ENCODE data around the gene SMIM24. TPM values are rescaled to one million over a fixed set of nuclear protein-coding genes. Genes with fewer than 3 reads are reported as not detected.
"Not testable (repeated sequence)": the region's sequence is repeated elsewhere in the genome, so short reads cannot be mapped to it uniquely, and the experiment has no call there.

Gene SMIM24
- total and polyA plus RNA-seq, 2 donors (not counting 1 experiment from before 2014, with no cell fraction given), result not detected

GRCh38 chr19:3450796-3451411, 29.4 kb downstream of the SMIM24 start:
- POLR2A ChIA-PET, result no interaction called here
- H3K9me3 ChIP-seq (ENCODE audit: control extremely low read depth in 1 of 3, control insufficient read depth in 2 of 3, insufficient read depth in 1 of 3, low read length in 2 of 3), result no peaks in the 10 kb centered on the region
- CTCF ChIA-PET, result no interaction called here
- H3K27ac Mint-ChIP-seq, result no peak overlapping the region
- intact Hi-C loops (cut with micrococcal nuclease), result no loop called here
- no peak overlapping the region for H3K4me2 ChIP-seq (replicated peaks; ENCODE audit: low read depth, low read length, poor library complexity, severe bottlenecking)
- H3K4me3 Mint-ChIP-seq, result no peak overlapping the region
- no peak for ATAC-seq (ENCODE audit: low read depth)
- no peaks in the 10 kb centered on the region for H3K27me3 ChIP-seq (replicated peaks in 1 of 4; ENCODE audit: control extremely low read depth in 1 of 4, control insufficient read depth in 3 of 4, insufficient read depth in 4 of 4, low read length in 3 of 4)
- H3K9me3 Mint-ChIP-seq (ENCODE audit: insufficient read depth), result no peaks in the 10 kb centered on the region
- H3K27me3 Mint-ChIP-seq, result no peaks in the 10 kb centered on the region
- H3K9ac ChIP-seq (ENCODE audit: low read length), result no peak overlapping the region
- WGBS (ENCODE audit: insufficient coverage), result 85% methylated on average over 11 of the region's 12 CpGs
- H3K4me1 ChIP-seq (ENCODE audit: control insufficient read depth in 2 of 2, insufficient read depth in 2 of 2, low read length in 2 of 2), result no peaks in the 10 kb centered on the region
- no peaks in the 10 kb centered on the region for H3K79me2 ChIP-seq (ENCODE audit: control insufficient read depth, insufficient read depth, low read length)
- H3K27ac ChIP-seq (ENCODE audit: low read length in 2 of 2), result no peak overlapping the region
- H2AFZ ChIP-seq (ENCODE audit: insufficient read depth, low read depth, low read length, poor library complexity, severe bottlenecking), result no peak overlapping the region
- H3K4me1 Mint-ChIP-seq, result no peaks in the 10 kb centered on the region
- peaks cover under 1% of the 10 kb centered on the region for H4K20me1 ChIP-seq (ENCODE audit: control insufficient read depth, insufficient read depth, low read length, poor library complexity, severe bottlenecking)
- peaks cover 0 to 25% of the 10 kb centered on the region in 2 experiments for H3K36me3 ChIP-seq (replicated peaks in 1 of 2; ENCODE audit: control extremely low read depth in 1 of 2, control insufficient read depth in 1 of 2, extremely low read depth in 1 of 2, insufficient read depth in 2 of 2, low read length in 1 of 2)
- TF ChIP-seq EZH2 (IDR thresholded peaks at IDR 0.05; ENCODE audit: borderline replicate concordance, insufficient read depth, low read depth, low read length, poor library complexity, severe bottlenecking), result no peak
- no peak overlapping the region for H3K4me3 ChIP-seq (ENCODE audit: control extremely low read depth in 1 of 5, extremely low read depth in 1 of 5, insufficient read depth in 1 of 5, low read depth in 2 of 5, low read length in 4 of 5)
- no peak for DNase-seq

GRCh38 chr19:3448616-3449334, 31.6 kb downstream of the SMIM24 start:
- Histone ChIP-seq H3K4me1 (ENCODE audit: control insufficient read depth in 2 of 2, insufficient read depth in 2 of 2, low read length in 2 of 2) (no peaks in the 10 kb centered on the region), H3K4me2 (replicated peaks; ENCODE audit: low read depth, low read length, poor library complexity, severe bottlenecking) (no peak overlapping the region), H3K9me3 (ENCODE audit: control extremely low read depth in 1 of 3, control insufficient read depth in 2 of 3, insufficient read depth in 1 of 3, low read length in 2 of 3) (no peaks in the 10 kb centered on the region), H3K36me3 (replicated peaks in 1 of 2; ENCODE audit: control extremely low read depth in 1 of 2, control insufficient read depth in 1 of 2, extremely low read depth in 1 of 2, insufficient read depth in 2 of 2, low read length in 1 of 2) (peaks cover 0 to 22% of the 10 kb centered on the region in 2 experiments), H4K20me1 (ENCODE audit: control insufficient read depth, insufficient read depth, low read length, poor library complexity, severe bottlenecking) (peaks cover 15% of the 10 kb centered on the region), H2AFZ (ENCODE audit: insufficient read depth, low read depth, low read length, poor library complexity, severe bottlenecking) (no peak overlapping the region), H3K4me3 (ENCODE audit: control extremely low read depth in 1 of 5, extremely low read depth in 1 of 5, insufficient read depth in 1 of 5, low read depth in 2 of 5, low read length in 4 of 5) (no peak overlapping the region), H3K9ac (ENCODE audit: low read length) (no peak overlapping the region), H3K79me2 (ENCODE audit: control insufficient read depth, insufficient read depth, low read length) (peaks cover 2% of the 10 kb centered on the region), H3K27ac (ENCODE audit: low read length in 2 of 2) (no peak overlapping the region), H3K27me3 (replicated peaks in 1 of 4; ENCODE audit: control extremely low read depth in 1 of 4, control insufficient read depth in 3 of 4, insufficient read depth in 4 of 4, low read length in 3 of 4) (no peaks in the 10 kb centered on the region)
- TF ChIP-seq CTCF (IDR thresholded peaks at IDR 0.05) (no peak), EZH2 (IDR thresholded peaks at IDR 0.05; ENCODE audit: borderline replicate concordance, insufficient read depth, low read depth, low read length, poor library complexity, severe bottlenecking) (no peak)
- H3K9me3 Mint-ChIP-seq (ENCODE audit: insufficient read depth), result no peaks in the 10 kb centered on the region
- no peaks in the 10 kb centered on the region for H3K27me3 Mint-ChIP-seq
- intact Hi-C loops (cut with micrococcal nuclease), result no loop called here
- H3K27ac Mint-ChIP-seq, result no peak overlapping the region
- DNase-seq (no peak), ATAC-seq (ENCODE audit: low read depth) (no peak)
- ChIA-PET CTCF (no interaction called here), POLR2A (no interaction called here)
- no peak overlapping the region for H3K4me3 Mint-ChIP-seq
- 98% methylated on average over 27 of the region's 28 CpGs for WGBS (ENCODE audit: insufficient coverage)
- H3K4me1 Mint-ChIP-seq, result no peaks in the 10 kb centered on the region

- intact Hi-C loops (cut with micrococcal nuclease), result not testable (repeated sequence)
- 100% methylated on average over 2 of the region's 4 CpGs for WGBS (ENCODE audit: insufficient coverage)
These were observed 33.7 kb downstream of the SMIM24 start for GRCh38 chr19:3446657-3447056.

More at GRCh38 chr19:3446657-3447056, 33.7 kb downstream of the SMIM24 start:
- H3K27me3 ChIP-seq (replicated peaks in 1 of 4; ENCODE audit: control extremely low read depth in 1 of 4, control insufficient read depth in 3 of 4, insufficient read depth in 4 of 4, low read length in 3 of 4); H3K27ac Mint-ChIP-seq; H3K9me3 ChIP-seq (ENCODE audit: control extremely low read depth in 1 of 3, control insufficient read depth in 2 of 3, insufficient read depth in 1 of 3, low read length in 2 of 3); H3K9me3 Mint-ChIP-seq (ENCODE audit: insufficient read depth); CTCF ChIA-PET; H3K9ac ChIP-seq (ENCODE audit: low read length); H3K4me1 Mint-ChIP-seq; H3K4me2 ChIP-seq (replicated peaks; ENCODE audit: low read depth, low read length, poor library complexity, severe bottlenecking); H3K4me1 ChIP-seq (ENCODE audit: control insufficient read depth in 2 of 2, insufficient read depth in 2 of 2, low read length in 2 of 2); POLR2A ChIA-PET; H3K4me3 ChIP-seq (ENCODE audit: control extremely low read depth in 1 of 5, extremely low read depth in 1 of 5, insufficient read depth in 1 of 5, low read depth in 2 of 5, low read length in 4 of 5); H2AFZ ChIP-seq (ENCODE audit: insufficient read depth, low read depth, low read length, poor library complexity, severe bottlenecking); ATAC-seq (ENCODE audit: low read depth); H3K27me3 Mint-ChIP-seq; DNase-seq; H3K27ac ChIP-seq (ENCODE audit: low read length in 2 of 2); H3K4me3 Mint-ChIP-seq: not testable (repeated sequence)
- peaks cover 10% of the 10 kb centered on the region for H3K79me2 ChIP-seq (ENCODE audit: control insufficient read depth, insufficient read depth, low read length)
- peaks cover 18% of the 10 kb centered on the region for H4K20me1 ChIP-seq (ENCODE audit: control insufficient read depth, insufficient read depth, low read length, poor library complexity, severe bottlenecking)
- peaks cover 0 to 10% of the 10 kb centered on the region in 2 experiments for H3K36me3 ChIP-seq (replicated peaks in 1 of 2; ENCODE audit: control extremely low read depth in 1 of 2, control insufficient read depth in 1 of 2, extremely low read depth in 1 of 2, insufficient read depth in 2 of 2, low read length in 1 of 2)

Data from B cell (primary cell).